PFSK-1 (cell line): ENCODE results near the gene UMODL1.

Experiments
- FOXP2 ChIP-seq: optimal IDR thresholded peaks from 2 replicates; pipeline ENCODE3; 2011; ENCODE audit warnings: borderline replicate concordance, control low read depth, inconsistent platforms; ENCODE audit not compliant: insufficient read depth; ENCODE audit errors: extremely low read length, extremely low read depth
- POLR2AphosphoS5 ChIP-seq: IDR thresholded peaks from 2 replicates; pipeline ENCODE4 v1.6.1; 2012; ENCODE audit warnings: low read depth, mild to moderate bottlenecking, control low read depth, low read length, moderate library complexity
- SIN3A ChIP-seq: IDR thresholded peaks from 2 replicates; pipeline ENCODE4 v1.6.1; 2012; ENCODE audit warnings: mild to moderate bottlenecking, low read length, moderate library complexity, borderline replicate concordance; ENCODE audit not compliant: insufficient read depth
- TAF1 ChIP-seq: IDR thresholded peaks from 2 replicates; pipeline ENCODE4 v1.6.1; 2012; ENCODE audit warnings: low read length, control low read depth, borderline replicate concordance; ENCODE audit not compliant: insufficient read depth
- TF ChIP-seq, protein P1 (sequence below), 2 experiments: IDR thresholded peaks; 2 replicates each; pipeline versions ENCODE4 v1.6.1 to v1.8.0; 2011 to 2012; ENCODE audit warnings: low read depth in 2 of 2, low read length in 2 of 2, control low read depth in 1 of 2, inconsistent platforms in 1 of 2, mild to moderate bottlenecking in 1 of 2, moderate library complexity in 1 of 2; ENCODE audit not compliant: insufficient read depth in 1 of 2

The UMODL1 gene

DNA sequence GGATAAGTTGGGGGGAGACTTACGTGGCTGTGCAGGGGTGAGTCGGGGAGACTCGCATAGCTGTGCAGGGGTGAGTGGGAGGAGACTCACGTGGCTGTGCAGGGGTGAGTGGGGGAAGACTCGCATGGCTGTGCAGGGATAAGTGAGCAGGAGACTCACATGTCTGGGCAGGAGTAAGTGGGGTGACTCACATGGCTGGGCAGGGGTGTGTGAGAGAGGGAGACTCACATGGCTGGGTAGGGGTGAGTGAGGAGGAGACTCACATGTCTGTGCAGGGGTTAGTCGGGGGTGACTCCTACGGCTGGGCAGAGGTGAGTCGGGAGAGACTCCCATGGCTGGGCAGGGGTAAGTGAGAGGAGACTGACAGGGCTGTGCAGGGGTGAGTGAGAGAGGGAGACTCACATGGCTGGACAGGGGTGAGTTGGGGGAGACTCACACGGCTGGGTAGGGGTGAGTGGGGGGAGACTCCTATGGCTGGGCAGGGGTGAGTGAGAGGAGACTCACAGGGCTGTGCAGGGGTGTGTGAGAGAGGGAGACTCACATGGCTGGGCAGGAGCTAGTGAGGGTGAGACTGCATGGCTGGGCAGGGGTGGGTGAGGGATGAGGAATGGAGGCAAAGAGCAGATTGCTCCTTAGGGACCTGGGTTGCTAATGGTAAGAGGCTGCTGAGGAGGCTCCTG lies 91.9 kb downstream of the UMODL1 start:
- TF ChIP-seq FOXP2 (no peak), SIN3A (no peak), TAF1 (no peak), POLR2AphosphoS5 (no peak)
- TF ChIP-seq, protein P1, sequence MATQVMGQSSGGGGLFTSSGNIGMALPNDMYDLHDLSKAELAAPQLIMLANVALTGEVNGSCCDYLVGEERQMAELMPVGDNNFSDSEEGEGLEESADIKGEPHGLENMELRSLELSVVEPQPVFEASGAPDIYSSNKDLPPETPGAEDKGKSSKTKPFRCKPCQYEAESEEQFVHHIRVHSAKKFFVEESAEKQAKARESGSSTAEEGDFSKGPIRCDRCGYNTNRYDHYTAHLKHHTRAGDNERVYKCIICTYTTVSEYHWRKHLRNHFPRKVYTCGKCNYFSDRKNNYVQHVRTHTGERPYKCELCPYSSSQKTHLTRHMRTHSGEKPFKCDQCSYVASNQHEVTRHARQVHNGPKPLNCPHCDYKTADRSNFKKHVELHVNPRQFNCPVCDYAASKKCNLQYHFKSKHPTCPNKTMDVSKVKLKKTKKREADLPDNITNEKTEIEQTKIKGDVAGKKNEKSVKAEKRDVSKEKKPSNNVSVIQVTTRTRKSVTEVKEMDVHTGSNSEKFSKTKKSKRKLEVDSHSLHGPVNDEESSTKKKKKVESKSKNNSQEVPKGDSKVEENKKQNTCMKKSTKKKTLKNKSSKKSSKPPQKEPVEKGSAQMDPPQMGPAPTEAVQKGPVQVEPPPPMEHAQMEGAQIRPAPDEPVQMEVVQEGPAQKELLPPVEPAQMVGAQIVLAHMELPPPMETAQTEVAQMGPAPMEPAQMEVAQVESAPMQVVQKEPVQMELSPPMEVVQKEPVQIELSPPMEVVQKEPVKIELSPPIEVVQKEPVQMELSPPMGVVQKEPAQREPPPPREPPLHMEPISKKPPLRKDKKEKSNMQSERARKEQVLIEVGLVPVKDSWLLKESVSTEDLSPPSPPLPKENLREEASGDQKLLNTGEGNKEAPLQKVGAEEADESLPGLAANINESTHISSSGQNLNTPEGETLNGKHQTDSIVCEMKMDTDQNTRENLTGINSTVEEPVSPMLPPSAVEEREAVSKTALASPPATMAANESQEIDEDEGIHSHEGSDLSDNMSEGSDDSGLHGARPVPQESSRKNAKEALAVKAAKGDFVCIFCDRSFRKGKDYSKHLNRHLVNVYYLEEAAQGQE (IDR thresholded peaks at IDR 0.05; ENCODE audit: insufficient read depth in 1 of 2, low read depth in 2 of 2, low read length in 2 of 2), result no peak

DNA sequence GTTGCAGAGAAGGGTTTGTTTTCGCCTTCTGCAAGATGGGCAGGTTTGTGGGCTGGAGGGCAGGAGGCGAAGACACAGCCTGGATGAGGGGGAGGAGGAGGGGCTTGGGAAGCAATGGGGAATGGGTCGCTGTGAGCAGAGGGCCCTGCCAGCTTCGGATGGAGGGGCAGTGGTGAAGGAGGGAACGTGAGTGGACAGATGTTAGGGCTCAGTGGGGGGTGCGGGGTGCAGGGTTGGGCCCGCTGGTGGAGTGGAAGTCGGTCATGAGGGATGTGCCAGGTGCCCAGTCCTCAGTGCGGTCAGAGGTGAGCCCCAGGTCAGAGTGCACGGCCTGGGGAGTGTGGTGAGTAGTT lies 92.4 kb downstream of the UMODL1 start:
- no peak for TF ChIP-seq SIN3A
- TF ChIP-seq FOXP2, result no peak
- no peak for TF ChIP-seq TAF1
- TF ChIP-seq, protein P1 (IDR thresholded peaks at IDR 0.05; ENCODE audit: insufficient read depth in 1 of 2, low read depth in 2 of 2, low read length in 2 of 2), result no peak
- no peak for TF ChIP-seq POLR2AphosphoS5

DNA sequence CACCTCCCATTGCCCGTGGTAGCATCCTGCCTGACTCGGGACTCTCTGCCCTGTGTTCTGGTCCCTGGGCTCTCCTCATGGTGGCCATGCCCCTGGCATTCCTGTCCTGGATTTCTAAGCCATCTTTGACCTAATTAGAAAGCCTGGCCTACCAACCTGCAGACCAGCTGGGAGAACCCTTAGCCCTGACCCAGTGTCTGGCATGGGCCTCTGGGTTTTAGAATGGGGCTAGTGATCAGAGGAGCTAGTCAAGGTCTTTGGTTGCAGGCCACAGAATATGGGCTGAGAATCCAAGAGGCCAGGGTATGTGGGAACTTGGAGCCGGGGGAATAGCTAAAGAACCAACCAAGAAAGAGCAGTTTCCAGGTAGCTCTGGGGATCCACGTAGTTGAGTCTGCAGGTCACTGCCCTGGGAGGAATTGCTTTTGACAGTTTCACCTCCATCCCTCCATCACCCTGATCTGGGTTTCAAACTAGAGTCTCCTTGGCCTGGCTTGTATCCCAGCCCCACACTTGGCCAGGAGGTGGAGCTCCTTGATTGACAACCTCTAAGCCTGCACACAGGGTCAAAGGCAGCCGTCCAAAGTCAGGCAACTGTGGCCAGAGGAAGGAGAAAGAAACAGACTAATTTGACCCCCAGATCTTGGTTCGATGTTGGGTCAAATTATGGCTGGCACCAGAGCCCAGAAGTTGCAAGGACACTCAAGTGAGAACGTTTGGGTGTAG lies 93.1 kb downstream of the UMODL1 start:
- TF ChIP-seq, protein P1 (IDR thresholded peaks at IDR 0.05; ENCODE audit: insufficient read depth in 1 of 2, low read depth in 2 of 2, low read length in 2 of 2), result no peak
- TF ChIP-seq POLR2AphosphoS5 (no peak), SIN3A (no peak)

DNA sequence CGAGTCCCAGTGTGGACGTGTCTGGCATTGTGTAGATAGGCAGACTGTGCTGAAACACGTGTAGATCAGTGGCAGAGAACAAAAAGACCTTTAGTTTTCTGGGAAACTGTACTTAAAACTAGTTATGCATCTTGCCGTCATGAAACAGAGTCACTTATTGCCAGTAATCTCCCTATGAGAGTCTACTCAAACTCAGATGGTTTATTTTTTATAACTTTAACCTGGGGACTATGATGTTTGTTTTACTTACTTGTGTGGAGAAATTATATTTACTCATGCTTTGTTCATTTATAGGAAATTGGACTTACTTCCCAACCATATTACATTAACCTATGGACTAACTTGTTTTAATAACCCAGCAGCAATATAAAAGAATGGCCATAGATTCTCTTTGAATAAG lies 93.7 kb downstream of the UMODL1 start:
- TF ChIP-seq TAF1, result no peak
- TF ChIP-seq, protein P1 (IDR thresholded peaks at IDR 0.05; ENCODE audit: insufficient read depth in 1 of 2, low read depth in 2 of 2, low read length in 2 of 2), result no peak
- TF ChIP-seq SIN3A, result no peak
- no peak for TF ChIP-seq FOXP2
- TF ChIP-seq POLR2AphosphoS5, result no peak
